HG03460 (cell line): ENCODE data around the gene CXADR.

Experiments
- ATAC-seq: cut with Tn5 transposase; IDR thresholded peaks from one replicate; pipeline ENCODE4 v1.9.1; 2021; ENCODE audit not compliant: unreplicated experiment

Gene CXADR

GRCh38 chr21:17539323-17539722, 26.5 kb downstream of the CXADR start:
- ATAC-seq: no peak

GRCh38 chr21:17539743-17540341, 27.0 kb downstream of the CXADR start:
- no peak for ATAC-seq

GRCh38 chr21:17540530-17540929, 27.7 kb downstream of the CXADR start:
- ATAC-seq: no peak

GRCh38 chr21:17542371-17543011, 29.6 kb downstream of the CXADR start:
- no peak for ATAC-seq

GRCh38 chr21:17545007-17545406, 32.2 kb downstream of the CXADR start:
- no peak for ATAC-seq

- ATAC-seq: no peak
Measured at GRCh38 chr21:17548262-17548661, 35.4 kb downstream of the CXADR start.

- ATAC-seq: no peak
Measured at GRCh38 chr21:17550671-17551308, 37.9 kb downstream of the CXADR start.

GRCh38 chr21:17552410-17552809, 39.6 kb downstream of the CXADR start:
- ATAC-seq: no peak

GRCh38 chr21:17554120-17554519, 41.3 kb downstream of the CXADR start:
- no peak for ATAC-seq

- ATAC-seq: no peak
Measured at GRCh38 chr21:17554679-17555465, 42.0 kb downstream of the CXADR start.

- ATAC-seq: no peak
Measured at GRCh38 chr21:17560377-17561025, 47.7 kb downstream of the CXADR start.

GRCh38 chr21:17570786-17571185, 57.9 kb downstream of the CXADR start:
- ATAC-seq: no peak

GRCh38 chr21:17572431-17572830, 59.6 kb downstream of the CXADR start:
- ATAC-seq: no peak

- ATAC-seq: no peak
Measured at GRCh38 chr21:17575076-17575475, 62.2 kb downstream of the CXADR start.

- ATAC-seq: no peak
Measured at GRCh38 chr21:17576080-17576835, 63.4 kb downstream of the CXADR start.

GRCh38 chr21:17577701-17578100, 64.9 kb downstream of the CXADR start:
- ATAC-seq: no peak

GRCh38 chr21:17578162-17578561, 65.3 kb downstream of the CXADR start:
- ATAC-seq: no peak

GRCh38 chr21:17578876-17579275, 66.0 kb downstream of the CXADR start:
- ATAC-seq: no peak

- no peak for ATAC-seq
Measured at GRCh38 chr21:17580319-17580718, 67.5 kb downstream of the CXADR start.

GRCh38 chr21:17583898-17584297, 71.1 kb downstream of the CXADR start:
- no peak for ATAC-seq
